Fibroblast of the aortic adventitia (primary cell): Measurements from ENCODE around the gene PVALEF. TPM values are rescaled to one million over a fixed set of nuclear protein-coding genes. Genes with fewer than 3 reads are reported as not detected.
"Not testable (repeated sequence)": the region's sequence is repeated elsewhere in the genome, so short reads cannot be mapped to it uniquely, and the experiment has no call there.

Experiments
- DNase-seq: peaks from one replicate; pipeline ENCODE4 v3.0.0-alpha.2; 2010; ENCODE audit warnings: low read depth
- H3K4me3 ChIP-seq: 2 replicates; pipeline ENCODE4 v1.5.1; 2011; ENCODE audit warnings: low read depth, mild to moderate bottlenecking, control low read depth, low read length, moderate library complexity
- CTCF ChIP-seq: IDR thresholded peaks from 2 replicates; pipeline ENCODE4 v1.5.1; 2011; ENCODE audit warnings: mild to moderate bottlenecking, low read length, control low read depth, inconsistent platforms; ENCODE audit not compliant: insufficient read depth
- total RNA-seq: library from RNA; depleted of rRNA; stranded (reverse); fragments of >200 nt; gene quantifications from 2 replicates; pipeline ENCODE4 v1.2.3, GENCODE V29; 2012; ENCODE audit warnings: low replicate concordance

Gene PVALEF
- total RNA-seq, 1 donor, result not detected

GRCh38 chr17:81143717-81144422, 21.4 kb upstream of the PVALEF start:
- no peak for TF ChIP-seq CTCF

GRCh38 chr17:81144423-81144781, 20.9 kb upstream of the PVALEF start:
- TF ChIP-seq CTCF, result no peak
- no peak overlapping the region for H3K4me3 ChIP-seq
- no peak for DNase-seq

More at GRCh38 chr17:81143717-81144422, 21.4 kb upstream of the PVALEF start:
- DNase-seq, result no peak
- no peak overlapping the region for H3K4me3 ChIP-seq

GRCh38 chr17:81146208-81146607, 19.1 kb upstream of the PVALEF start:
- DNase-seq, H3K4me3 ChIP-seq: not testable (repeated sequence)

GRCh38 chr17:81147701-81148100, 17.6 kb upstream of the PVALEF start:
- no peak for DNase-seq
- no peak overlapping the region for H3K4me3 ChIP-seq
- TF ChIP-seq CTCF, result no peak

- no peak for DNase-seq
- no peak overlapping the region for H3K4me3 ChIP-seq
- TF ChIP-seq CTCF, result no peak
Measured at GRCh38 chr17:81148571-81148970, 16.7 kb upstream of the PVALEF start.

GRCh38 chr17:81148986-81149533, 16.2 kb upstream of the PVALEF start:
- no peak for DNase-seq
- TF ChIP-seq CTCF, result no peak
- H3K4me3 ChIP-seq, result no peak overlapping the region

- TF ChIP-seq CTCF, result no peak
- DNase-seq, result no peak
- H3K4me3 ChIP-seq, result no peak overlapping the region
Measured at GRCh38 chr17:81150377-81151077, 14.8 kb upstream of the PVALEF start.
